NCI-H345 (cell line): ENCODE data around the gene KRT222.
A peak's percentile ranks its signal among the peaks of the same experiment; 100 is the strongest.

ENCODE experiments used
- DNase-seq: peaks from one replicate; lab custom pipeline; 2025; lab: John Stamatoyannopoulos, UW

KRT222 gene

GRCh38 chr17:40658396-40658795 lies 6.6 kb downstream of the KRT222 start:
- no peak for DNase-seq

DNA sequence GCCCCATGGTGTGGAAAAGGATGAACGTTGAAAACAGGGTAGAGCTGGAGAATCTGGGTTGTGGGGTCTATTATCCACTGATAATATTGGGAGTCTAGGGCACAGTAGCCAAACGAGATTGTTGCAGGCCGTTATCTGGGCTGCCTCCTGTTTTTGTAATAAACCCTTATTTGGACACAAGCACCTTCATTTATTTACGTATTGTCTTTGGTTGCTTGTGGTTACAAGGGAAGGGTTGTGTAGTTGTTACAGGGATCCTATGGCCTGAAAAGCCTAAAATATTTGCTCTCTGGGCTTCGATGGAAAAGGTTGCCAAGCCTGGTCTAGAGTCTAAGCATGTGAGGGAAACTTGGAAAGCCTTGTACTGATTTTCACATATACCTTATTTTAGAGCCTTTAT lies 13.0 kb downstream of the KRT222 start:
- no peak for DNase-seq

- DNase-seq = peak; percentile 44
These were observed 16.5 kb downstream of the KRT222 start for GRCh38 chr17:40648384-40648968.

DNA sequence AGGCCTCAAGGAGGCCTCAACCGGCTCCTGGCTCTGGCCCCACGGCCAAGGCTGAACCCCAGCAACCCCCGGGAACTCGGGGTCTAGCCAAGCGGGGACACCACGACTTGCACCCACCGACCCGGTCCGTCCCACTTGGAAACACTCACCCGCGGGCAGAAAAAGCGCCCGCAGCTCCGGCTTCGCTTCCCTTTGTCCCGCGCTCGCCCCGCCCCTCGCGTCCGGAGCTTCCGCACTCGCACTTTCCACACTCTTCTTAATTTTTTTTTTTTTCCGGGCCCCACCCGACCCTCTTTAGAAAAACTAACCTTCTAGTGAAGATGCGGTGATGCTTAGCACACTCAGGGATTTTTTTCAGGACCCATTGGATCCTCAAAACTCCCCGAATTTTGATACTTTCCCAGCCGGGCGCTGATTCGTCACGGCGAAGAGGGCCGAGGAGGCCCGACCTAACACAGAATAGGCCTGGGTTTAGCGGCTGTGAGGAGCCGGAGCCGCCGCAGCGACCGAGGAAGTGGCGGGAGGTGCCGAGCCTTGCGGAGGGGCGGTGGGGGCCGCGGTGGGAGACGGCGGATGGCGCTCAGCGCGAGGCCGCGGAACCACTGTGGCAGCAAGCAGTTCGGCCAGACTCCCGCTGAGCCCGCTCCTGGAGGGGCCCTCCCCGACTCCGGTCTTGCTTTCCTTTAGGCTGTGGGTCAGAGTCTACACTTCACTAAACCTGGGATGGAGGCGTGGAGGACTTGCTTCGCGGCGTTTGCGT lies 17.2 kb downstream of the KRT222 start, which contains the start of gene SMARCE1:
SMARCE1 (minus strand) TSS at position 195 of the 760 bp plus-strand sequence. CDS start 2,016 bp downstream, outside the sequence.
- peak; percentile 70 for DNase-seq

DNA sequence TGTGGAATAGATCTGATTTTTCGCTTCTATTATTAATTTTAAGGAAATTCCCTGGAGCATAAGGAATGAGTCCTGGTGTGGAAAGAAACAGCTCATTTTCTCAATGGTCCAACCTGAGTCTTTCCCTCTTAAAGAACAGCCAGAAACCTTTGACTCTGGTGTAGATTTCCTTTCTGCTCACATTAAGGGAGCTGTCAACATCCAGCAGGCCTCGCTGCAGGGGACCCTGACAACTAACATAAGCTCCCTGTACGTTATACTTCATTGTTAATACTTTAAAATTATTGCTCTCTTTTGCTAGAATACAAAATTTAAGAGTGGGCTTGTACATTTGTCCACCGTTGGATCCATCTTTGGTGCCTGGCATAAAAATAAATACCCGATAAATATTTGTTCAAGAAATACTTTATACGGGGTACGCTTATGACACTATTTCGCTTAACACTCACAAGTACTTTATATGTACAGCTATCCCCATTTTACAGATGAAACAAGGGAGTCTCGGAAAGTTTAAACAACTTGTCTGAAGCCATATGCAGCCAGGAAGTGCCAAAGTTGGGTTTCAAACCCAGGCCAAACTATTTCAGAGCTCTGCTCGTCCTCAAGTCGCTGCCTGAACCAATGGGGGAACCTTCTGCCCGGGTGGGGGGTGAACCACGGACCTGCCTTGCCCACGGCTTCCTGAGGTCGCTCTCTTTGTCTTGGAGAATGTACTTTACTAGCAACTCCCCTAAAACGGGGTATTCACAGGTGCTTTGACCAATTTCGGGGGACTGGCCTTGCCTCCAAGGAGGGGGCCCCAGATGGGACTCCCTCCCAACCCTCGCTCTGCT lies 18.0 kb downstream of the KRT222 start:
- DNase-seq = peak; percentile 41

DNA sequence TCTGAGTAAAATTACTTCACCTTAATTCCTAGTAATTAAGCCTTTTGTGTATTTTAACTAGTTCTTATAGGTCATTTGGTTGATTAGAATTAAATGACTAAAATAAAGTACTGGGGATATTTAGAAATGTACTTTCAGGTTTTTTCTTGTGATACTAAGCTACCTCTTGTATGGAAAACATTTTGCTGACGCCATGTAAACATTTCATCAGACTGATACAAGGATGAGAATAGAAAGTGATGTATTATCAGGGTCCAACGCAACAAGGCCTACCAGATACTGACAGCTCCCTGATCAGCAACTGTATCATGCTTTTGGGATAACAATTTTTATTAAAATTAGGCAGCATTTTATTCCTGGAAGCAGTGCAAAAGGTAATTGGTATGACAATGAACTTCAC lies 19.0 kb downstream of the KRT222 start:
- DNase-seq = no peak

- no peak for DNase-seq
These were observed 19.7 kb downstream of the KRT222 start for GRCh38 chr17:40645291-40645690.

GRCh38 chr17:40637931-40638330 lies 27.0 kb downstream of the KRT222 start:
- no peak for DNase-seq

DNA sequence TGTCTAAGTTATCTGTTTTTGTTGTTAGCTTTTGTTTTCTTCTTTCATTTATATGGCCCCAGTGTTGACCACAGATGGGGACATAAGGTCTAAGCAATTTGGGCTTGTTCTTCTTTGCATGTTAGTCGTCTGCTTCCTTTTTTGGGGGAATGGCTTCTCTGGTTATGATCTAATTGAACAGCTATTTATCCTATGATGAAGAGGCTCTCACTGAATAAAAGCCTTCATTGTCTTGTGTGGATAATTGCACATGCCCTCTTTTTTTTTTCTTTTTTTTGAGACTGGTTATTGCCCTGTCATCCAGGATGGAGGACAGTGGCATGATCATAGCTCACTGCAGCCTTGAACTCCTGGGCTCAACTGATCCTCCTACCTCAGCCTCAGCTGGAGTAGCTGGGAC lies 31.1 kb downstream of the KRT222 start:
- no peak for DNase-seq

- DNase-seq = no peak
These were observed 32.8 kb downstream of the KRT222 start for GRCh38 chr17:40632216-40632615.

DNA sequence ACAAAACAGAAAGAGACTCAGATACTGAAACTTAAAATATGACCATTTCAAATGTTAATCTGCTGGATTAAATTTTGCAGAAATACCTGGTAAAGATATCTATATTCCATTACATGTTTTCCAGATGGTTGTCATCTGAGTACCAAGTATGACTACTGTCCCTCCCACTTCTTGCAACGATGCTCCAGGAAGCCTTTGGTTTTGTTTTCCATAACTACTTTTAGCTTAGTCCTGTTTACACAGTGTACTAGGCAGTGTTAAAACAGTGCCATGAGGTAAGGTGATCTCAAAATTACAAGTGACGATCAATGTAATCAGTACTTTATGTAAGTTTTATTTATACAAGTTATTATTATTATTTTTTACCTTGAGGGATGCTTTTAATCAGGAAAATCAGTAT lies 35.1 kb downstream of the KRT222 start:
- DNase-seq = no peak

GRCh38 chr17:40625311-40625710 lies 39.7 kb downstream of the KRT222 start:
- no peak for DNase-seq

DNA sequence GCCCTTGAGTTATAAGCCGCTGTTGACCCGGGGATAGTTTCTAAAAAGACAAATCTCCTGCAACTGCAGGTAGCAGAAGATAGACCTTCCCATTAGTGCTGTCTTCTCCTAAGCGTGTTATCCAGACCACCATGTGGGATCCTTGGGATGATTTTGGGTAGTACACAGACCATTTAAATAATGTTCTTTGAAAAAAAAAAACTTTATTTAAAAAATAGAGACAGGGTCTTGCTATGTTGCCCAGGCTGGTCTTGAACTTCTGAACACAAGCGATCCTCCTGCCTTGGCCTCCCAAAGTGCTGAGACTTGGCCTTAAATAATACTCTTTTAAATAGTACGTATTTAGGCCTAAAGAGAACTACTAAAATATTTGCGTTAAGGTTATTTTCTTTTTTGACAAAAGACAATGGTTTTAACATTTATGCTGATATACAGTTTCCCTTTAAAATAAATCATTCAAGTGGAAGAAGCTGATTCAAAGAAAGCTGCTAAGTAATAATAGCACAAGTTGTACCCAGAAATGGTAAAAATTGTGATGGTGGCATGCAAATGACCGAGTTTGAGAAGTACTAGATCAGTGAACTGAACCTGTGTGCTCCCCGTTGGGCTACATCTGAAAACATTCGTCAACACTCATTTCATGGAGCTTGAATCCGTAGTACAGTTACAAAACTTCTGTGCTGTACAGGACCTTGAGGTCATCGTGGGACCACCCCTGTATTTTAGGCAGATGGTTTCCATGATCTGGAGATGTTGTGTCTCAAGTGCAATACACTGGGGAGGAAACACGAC lies 41.4 kb downstream of the KRT222 start:
- DNase-seq = no peak

DNA sequence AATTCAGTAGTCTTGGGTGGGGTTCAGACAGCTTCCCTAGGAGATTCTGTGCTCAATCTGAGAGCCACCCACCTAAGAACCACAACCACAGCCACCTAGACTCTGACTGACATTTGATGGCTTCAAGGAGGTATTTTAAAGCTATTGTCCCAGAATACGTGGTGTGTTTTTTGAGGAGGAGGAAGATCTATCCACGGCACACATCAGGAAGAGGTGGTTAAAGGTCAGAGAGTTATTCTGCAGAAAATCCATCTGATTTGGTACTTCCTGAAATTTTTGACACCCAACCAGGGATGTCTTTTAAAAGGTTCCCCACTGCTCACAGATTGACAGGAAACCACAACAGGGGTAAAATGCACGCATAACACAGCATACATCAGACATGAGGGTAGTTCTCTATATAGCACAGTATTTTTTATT lies 42.5 kb downstream of the KRT222 start:
- no peak for DNase-seq

DNA sequence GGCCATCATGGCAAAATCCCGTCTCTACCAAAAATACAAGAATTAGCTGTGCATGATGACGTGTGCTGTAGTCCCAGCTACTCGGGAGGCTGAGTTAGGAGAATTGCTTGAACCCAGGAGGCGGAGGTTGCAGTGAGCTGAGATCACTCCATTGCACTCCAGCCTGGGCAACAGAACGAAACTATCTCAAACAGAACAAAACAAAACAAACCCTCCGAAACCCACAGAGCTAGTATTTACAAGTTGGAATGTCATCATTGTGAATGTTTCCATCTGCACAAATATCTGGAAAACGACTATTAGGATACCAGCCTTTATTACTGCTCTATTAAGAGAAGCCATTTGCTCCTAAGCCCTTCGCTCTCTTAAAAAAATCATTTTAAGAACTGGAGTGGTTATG lies 43.4 kb downstream of the KRT222 start:
- DNase-seq = no peak

GRCh38 chr17:40621019-40621418 lies 44.0 kb downstream of the KRT222 start:
- DNase-seq = no peak

GRCh38 chr17:40618754-40619625 lies 46.0 kb downstream of the KRT222 start:
- no peak for DNase-seq

- no peak for DNase-seq
These were observed 47.2 kb downstream of the KRT222 start for GRCh38 chr17:40617678-40618240.

DNA sequence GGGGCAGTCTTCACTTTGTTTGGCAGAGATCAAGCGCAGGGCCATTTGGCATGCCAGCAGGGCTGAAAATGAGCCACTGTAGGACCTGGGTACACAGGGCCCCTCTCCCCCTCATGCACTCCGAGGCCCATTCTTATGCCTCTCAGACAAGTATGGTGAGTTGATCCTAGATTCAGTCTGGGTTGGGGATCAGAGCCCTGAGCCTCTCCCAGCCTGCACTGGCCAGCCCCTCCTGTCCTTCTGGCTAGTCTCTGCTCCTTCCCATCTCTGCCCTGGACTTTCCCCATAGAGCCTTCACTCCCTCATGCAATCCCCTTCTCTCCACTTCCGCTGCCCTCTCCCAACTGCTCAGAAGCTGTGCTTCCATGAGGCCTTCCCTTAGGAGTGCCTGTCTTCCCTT lies 48.4 kb downstream of the KRT222 start:
- DNase-seq = no peak

- DNase-seq = no peak
These were observed 49.0 kb downstream of the KRT222 start for GRCh38 chr17:40615841-40616476.
